Esophagus squamous epithelium (tissue), 4 donors: ENCODE measurements around the gene SESTD1.
"Not testable (repeated sequence)": the region's sequence is repeated elsewhere in the genome, so short reads cannot be mapped to it uniquely, and the experiment has no call there.

Source experiments
- POLR2A ChIP-seq, 4 donors: fragments of 450-650 bp; IDR thresholded peaks; one replicate each; pipeline ENCODE4 v1.6.1; 2017; ENCODE audit warnings: antibody characterized with exemption in 4 of 4, mild to moderate bottlenecking in 4 of 4, moderate library complexity in 3 of 4
- TF ChIP-seq, protein P1 (sequence below), 6 experiments: fragments of 450-650 bp in 4 of 6; fragments of 200-600 bp in 2 of 6; sonication (generic) in 2 of 6; IDR thresholded peaks; one replicate each; pipeline ENCODE4 v1.5.1; 2016 to 2019; ENCODE audit warnings: antibody characterized with exemption in 6 of 6, mild to moderate bottlenecking in 4 of 6, moderate library complexity in 4 of 6

DNA sequence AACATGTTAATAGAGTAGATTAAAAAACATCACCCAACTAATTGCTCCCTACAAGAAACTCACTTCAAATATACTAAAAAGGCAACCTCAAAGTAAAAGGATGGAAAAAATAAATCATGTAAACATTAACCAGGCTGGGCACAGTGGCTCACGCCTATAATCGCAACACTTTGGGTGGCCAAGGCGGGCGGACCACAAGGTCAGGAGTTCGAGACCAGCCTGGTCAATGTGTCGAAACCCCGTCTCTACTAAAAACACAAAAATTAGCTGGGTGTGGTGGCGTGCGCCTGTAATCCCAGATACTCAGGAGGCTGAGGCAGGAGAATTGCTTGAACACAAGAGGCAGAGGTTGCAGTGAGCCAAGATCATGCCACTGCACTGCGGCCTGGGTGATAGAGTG lies 18.8 kb downstream of the SESTD1 start:
- TF ChIP-seq, protein P1, sequence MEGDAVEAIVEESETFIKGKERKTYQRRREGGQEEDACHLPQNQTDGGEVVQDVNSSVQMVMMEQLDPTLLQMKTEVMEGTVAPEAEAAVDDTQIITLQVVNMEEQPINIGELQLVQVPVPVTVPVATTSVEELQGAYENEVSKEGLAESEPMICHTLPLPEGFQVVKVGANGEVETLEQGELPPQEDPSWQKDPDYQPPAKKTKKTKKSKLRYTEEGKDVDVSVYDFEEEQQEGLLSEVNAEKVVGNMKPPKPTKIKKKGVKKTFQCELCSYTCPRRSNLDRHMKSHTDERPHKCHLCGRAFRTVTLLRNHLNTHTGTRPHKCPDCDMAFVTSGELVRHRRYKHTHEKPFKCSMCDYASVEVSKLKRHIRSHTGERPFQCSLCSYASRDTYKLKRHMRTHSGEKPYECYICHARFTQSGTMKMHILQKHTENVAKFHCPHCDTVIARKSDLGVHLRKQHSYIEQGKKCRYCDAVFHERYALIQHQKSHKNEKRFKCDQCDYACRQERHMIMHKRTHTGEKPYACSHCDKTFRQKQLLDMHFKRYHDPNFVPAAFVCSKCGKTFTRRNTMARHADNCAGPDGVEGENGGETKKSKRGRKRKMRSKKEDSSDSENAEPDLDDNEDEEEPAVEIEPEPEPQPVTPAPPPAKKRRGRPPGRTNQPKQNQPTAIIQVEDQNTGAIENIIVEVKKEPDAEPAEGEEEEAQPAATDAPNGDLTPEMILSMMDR (IDR thresholded peaks at IDR 0.05) = not testable (repeated sequence)
- TF ChIP-seq POLR2A (IDR thresholded peaks at IDR 0.05) = not testable (repeated sequence)
